RPMI8226 (cell line): ENCODE data around the gene ETV2.
A peak's percentile ranks its signal among the peaks of the same experiment; 100 is the strongest.
"Not testable (repeated sequence)": the region's sequence is repeated elsewhere in the genome, so short reads cannot be mapped to it uniquely, and the experiment has no call there.

Source experiments
- DNase-seq: peaks from one replicate; pipeline ENCODE4 v3.0.0-alpha.2; 2015

The ETV2 gene, protein sequence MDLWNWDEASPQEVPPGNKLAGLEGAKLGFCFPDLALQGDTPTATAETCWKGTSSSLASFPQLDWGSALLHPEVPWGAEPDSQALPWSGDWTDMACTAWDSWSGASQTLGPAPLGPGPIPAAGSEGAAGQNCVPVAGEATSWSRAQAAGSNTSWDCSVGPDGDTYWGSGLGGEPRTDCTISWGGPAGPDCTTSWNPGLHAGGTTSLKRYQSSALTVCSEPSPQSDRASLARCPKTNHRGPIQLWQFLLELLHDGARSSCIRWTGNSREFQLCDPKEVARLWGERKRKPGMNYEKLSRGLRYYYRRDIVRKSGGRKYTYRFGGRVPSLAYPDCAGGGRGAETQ

DNA sequence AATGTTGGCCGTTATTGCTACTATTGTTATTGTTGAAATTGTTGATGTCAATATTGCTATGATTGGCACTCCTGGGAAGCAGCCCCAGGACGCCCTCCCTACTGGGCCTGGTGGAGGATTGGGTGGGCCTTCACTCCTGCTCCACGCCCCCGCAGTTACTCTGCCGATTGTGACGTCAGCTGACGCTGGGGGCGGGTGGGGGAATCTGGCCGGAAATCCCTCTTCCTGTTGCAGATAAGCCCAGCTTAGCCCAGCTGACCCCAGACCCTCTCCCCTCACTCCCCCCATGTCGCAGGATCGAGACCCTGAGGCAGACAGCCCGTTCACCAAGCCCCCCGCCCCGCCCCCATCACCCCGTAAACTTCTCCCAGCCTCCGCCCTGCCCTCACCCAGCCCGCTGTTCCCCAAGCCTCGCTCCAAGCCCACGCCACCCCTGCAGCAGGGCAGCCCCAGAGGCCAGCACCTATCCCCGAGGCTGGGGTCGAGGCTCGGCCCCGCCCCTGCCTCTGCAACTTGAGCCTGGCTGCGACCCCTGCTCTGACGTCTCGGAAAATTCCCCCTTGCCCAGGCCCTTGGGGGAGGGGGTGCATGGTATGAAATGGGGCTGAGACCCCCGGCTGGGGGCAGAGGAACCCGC is at the start of gene ETV2:
Gene ETV2 (plus strand): TSS at position 231 of the 637 bp plus-strand sequence. CDS start 716 bp downstream, outside the sequence.
- no peak for DNase-seq

DNA sequence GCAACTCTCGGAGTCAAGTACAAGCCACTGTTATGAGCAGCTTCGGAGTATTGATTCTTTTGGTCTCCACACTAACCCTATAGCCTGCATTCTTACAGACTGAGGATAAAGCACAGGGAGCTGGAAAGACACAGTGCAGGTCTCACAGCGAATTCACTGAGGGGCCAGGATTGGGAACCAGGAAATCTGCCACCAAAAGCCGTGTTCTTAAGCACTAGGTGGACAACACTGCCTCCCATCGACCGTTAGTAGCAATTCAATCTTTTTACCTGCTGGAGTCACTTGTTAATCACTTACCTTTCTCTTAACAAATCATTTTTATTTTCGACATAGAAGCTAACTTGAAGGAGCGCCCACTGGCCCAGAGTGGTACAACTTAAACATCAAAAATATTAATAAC is 49.3 kb upstream of the ETV2 start:
- DNase-seq, result peak; percentile 28

DNA sequence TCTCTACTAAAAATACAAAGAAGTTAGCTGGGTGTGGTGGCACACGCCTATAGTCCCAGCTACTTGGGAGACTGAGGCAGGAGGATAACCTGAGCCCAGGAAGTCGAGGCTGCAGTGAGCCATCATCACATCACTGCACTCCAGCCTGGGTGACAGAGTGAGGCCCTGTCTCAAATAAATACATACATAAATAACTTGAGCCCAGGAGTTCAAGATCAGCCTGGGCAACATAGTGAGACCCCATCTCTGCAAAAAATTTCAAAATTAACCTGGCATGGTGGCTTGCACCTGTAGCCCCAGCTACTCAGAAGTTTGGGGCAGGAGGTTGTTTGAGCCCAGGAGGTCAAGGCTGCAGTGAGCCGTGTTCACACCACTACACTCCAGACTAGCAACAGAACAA is 46.5 kb upstream of the ETV2 start:
- not testable (repeated sequence) for DNase-seq

DNA sequence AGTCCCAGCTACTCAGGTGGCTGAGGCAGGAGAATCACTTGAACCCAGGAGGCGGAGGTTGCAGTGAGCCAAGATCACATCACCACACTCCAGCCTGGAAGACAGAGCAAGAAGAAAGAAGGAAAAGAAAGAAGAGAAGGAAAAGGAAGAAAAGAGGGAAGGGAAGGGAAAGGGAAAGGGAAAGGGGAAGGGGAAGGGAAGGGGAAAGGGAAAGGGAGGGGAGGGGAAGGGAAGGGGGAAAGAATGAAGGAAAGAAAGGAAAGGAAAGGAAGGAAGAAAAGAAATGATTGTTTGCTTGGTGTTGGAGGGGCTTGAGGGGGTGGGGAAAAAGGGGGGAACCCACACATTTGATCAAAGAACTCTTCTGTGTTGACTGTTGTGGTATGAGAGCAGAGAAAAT is 45.6 kb upstream of the ETV2 start:
- DNase-seq, result no peak

DNA sequence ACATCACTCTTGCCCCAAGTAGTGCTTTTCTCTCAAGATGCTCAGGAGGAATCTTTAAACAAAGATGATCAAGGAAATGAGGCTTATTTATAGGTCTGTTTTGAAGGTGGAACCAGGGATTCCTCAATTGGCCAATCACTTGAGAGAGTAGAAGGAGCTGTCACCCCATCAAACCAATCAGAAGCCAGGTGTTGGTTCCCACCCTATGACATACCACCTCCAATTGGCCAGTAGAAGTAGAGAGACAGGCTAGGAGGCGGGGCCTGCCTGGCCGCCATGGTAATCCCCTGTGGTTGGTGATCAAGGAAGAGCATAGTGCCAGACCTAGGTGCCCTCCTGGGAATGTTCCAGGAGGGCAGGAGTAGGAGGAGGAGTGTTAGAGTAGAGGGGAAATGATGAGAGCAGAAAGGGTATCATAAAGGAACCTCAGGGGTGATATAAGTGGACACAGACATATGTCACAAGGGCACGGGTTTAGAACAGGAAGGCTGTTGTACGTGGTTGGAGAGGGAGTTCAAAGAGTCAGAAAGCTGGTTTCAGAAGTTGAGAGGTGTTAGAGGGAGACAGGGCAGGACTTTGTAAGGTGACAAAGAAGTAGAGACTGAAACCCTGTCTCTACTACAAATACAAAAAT is 45.1 kb upstream of the ETV2 start:
- peak; percentile 15 for DNase-seq

DNA sequence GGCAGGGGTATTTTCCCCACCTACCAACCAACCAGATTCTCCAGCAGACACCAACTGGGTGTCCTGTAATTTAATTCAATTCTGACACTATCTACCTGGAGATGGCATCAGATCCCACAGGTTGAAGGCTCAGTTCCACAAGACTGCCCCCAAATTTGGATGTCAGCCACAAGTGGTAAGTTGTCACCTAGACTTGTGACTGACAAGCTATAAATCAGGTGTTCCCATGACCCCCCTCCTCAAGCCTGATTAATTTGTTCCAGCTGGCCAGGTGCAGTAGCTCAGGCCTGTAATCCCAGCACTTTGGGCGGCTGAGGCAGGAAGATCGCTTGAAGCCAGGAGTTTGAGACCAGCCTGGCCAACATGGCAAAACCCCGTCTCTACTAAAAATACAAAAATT is 39.6 kb upstream of the ETV2 start:
- no peak for DNase-seq

DNA sequence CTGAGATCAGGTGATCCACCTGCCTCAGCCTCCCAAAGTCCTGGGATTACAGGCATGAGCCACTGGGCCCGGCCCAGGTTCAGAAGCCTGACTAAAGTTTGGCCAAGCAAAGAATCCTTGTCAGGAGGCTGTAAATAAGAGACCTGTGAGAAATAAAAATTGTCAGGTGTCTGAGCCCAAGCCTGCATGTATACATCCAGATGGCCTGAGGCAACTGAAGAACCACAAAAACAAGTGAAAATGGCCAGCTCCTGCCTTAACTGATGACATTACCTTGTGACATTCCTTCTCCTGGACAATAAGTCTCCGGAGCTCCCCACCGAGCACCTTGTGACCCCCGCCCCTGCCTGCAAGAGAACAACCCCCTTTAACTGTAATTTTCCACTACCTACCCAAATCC is 37.1 kb upstream of the ETV2 start:
- DNase-seq, result not testable (repeated sequence)

DNA sequence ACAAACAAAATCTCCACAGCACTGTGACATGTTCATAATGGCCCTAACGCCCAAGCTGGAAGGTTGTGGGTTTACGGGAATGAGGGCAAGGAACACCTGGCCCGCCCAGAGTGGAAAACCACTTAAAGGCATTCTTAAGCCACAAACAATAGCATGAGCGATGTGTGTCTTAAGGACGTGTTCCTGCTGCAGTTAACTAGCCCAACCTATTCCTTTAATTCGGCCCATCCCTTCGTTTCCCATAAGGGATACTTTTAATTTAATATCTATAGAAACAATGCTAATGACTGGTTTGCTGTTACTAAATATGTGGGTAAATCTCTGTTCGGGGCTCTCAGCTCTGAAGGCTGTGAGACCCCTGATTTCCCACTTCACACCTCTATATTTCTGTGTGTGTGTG is 34.4 kb upstream of the ETV2 start:
- not testable (repeated sequence) for DNase-seq

DNA sequence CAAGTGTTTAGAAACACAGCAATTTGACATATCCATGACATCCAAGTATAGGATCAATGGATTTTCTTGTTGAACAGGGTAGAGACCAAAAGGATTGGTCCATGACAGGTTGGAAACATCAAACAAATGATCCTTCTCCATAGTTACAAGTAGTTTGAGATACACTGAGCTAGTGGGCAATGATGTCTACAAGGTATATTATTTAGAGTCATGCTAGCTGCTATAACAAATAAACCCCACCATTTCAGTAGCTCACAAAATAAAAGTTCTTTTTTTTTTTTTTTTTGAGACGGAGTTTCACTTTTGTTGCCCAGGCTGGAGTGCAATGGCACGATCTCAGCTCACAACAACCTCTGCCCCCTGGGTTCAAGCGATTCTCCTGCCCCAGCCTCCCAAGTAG is 33.9 kb upstream of the ETV2 start:
- DNase-seq, result no peak

DNA sequence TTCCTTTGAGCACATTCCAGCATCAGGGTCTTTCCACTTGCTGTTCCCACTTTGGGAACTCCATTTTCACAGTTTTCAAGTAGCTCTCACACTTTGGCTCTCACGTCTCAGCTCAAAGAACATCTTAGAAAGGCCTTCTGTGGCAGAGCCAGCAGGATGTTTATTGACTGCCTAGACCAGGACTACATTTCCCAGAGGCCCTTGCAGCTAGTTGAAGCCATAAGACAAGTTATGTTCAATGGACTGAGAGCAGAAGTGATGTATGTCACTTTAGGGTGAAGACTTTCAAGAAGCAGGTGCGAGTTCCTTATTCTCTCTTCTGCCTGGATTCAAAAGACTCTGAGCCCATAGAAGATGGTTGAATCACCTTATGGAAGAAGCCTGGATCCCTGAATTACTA is 33.3 kb upstream of the ETV2 start:
- no peak for DNase-seq

DNA sequence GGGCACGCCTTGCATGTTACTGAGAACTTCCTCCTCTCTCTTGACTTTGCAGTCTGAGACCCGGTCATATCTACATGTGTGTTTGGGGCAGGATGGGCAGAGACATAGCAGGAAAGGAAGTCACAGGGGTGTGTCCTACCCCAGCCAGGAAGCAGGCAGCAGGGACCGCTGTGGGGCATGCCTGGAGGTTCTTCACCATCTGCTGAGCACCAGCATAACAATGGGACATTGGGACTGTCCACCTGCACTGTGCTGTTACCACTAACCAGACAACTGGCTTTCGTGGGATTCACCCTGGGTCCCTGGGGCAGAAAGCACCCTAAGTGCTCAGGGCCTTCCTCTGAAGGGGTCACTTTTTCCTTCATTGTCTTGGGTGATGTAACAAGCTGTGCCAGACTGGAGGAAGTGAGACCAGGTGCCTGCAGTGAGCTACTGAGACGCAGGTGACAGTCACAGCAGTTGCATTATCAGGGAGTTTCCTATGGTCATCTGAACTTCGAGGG is 31.6 kb upstream of the ETV2 start:
- DNase-seq, result peak; percentile 39

DNA sequence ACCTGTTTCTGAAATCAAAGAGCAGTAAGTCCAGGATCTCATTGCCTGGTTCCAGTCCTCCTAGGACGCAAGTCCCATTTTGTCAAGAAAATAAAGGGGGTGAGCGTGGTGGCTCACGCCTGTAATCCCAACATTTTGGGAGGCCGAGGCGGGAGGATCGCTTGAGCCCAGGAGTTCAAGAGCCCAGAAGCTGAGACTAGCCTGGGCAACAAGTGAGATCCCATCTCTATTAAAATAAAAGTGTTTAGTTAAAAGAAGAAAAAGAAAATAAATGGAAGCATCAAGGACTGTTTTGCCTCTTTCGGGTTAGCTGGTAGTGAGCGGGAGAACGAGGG is 29.4 kb upstream of the ETV2 start:
- no peak for DNase-seq

DNA sequence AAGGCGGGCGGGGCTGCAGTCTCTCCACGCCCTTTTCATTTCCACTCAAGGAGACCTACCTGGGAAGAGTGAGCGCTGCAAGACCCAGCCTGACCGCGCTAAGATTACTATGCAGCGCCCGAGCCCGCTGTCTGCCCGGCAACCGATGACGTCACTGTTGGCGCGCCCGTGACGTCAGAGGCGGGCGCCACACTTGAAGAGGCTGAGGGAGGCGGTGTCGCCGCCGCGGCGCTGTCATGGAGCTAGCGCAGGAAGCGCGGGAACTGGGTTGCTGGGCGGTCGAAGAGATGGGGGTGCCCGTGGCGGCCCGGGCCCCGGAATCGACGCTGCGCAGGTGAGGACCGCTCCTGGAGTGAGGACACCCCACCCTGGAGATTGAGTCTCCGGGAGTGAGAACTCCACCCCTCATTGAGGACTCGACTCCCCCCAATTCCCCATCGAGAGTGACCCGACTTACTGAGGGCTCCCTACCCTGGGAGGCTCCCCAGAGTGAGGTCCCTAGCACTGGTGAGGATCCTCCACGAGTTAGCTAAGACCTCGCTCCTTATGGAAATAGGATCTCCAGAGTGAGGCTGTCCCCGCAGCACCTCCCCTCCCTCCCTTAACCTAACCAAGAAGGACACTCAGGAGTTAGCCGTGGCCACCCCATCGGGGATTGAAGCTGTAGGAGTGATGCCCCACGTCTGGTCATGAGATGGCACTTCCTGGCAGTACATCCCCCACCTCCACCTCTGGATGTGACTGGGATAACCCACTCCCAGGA is 28.8 kb upstream of the ETV2 start, which contains the start of gene HAUS5:
Gene HAUS5 (plus strand): TSS at position 177 of the 763 bp plus-strand sequence. CDS start 60 bp downstream, at position 237.
- DNase-seq, result peak; percentile 92

DNA sequence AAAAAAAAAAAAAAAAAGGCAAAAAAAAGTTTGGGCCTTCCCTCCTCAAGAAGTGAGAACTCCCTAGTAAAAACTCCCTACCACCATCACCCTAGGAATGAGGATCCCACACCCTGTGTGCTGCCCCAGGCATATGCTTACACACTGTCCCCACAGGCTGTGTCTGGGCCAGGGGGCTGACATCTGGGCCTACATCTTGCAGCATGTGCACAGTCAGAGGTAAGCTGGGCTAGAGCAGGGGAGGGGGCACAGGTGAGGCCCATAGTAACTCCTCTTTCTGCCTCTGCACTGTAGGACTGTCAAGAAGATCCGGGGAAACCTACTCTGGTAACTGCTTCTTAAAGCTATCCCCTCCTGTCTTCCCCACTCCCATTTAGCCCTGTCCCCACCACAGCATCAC is 28.0 kb upstream of the ETV2 start:
- DNase-seq, result no peak

DNA sequence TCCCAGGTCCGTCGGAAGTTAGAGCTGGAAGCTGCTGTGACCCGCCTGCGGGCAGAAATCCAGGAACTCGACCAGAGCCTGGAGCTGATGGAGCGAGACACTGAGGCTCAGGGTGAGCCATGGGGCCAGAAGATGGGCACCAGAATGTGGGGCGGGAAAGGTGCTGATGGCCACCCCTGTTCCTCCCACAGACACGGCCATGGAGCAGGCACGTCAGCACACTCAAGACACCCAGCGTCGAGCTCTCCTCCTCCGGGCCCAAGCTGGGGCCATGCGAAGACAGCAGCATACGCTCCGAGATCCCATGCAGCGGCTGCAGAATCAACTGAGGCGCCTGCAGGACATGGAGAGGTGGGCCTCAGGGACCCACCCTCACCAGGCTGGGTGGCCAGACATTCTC is 26.5 kb upstream of the ETV2 start:
- DNase-seq, result no peak

DNA sequence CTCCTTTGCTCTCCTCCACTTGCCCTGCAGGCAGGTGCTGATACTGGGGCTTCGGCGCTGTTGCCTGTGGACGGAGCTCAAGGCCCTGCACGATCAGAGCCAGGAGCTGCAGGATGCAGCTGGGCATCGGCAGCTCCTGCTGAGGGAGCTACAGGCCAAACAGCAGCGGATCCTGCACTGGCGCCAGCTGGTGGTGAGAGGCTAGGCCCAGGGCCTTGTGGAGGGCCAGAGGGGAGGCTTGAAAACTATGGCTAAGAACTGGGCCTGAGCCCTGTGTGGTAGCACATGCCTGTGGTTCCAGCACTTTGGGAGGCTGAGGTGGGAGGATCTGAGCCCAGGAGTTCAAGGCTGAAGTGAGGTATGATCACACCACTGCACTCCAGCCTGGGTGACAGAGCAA is 22.7 kb upstream of the ETV2 start:
- DNase-seq, result no peak

DNA sequence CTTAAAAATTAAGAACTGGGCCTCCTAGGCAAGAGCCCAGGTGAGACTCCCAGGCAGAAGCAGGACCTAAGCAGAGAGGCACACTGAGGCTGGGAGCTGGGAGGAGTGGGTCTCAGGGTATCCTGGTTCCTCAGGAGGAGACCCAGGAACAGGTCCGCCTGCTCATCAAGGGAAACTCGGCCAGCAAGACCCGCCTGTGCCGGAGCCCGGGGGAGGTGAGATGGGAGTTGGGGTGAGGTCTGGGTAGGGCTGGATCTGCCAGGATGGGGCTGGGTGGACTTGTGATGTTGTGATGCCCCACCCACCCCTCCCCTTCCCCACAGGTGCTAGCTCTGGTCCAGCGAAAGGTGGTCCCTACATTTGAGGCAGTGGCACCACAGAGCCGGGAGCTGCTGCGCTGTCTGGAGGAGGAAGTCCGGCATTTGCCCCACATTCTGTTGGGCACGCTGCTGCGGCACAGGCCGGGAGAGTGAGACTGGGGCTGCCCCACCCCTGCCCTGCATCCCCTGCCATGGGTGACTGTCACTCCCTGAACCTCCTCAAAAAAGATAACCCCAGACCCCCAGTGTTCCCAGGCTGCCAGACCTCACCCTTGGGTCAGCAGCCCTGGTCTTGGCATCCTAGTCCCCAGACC is 22.1 kb upstream of the ETV2 start:
- DNase-seq, result no peak

DNA sequence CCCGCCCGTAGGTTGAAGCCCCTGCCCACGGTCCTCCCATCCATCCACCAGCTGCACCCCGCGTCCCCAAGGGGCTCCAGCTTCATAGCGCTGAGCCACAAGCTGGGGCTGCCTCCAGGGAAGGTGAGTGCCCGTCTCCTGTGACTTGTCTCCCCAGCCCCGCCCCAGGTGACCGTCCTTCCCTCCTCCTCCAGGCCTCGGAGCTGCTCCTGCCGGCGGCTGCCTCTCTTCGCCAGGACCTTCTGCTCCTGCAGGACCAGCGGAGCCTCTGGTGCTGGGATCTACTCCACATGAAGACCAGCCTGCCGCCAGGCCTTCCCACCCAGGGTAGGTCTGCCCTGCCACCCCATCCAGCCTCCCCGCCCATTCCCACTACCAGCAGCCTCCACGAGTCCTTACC is 21.5 kb upstream of the ETV2 start:
- no peak for DNase-seq

DNA sequence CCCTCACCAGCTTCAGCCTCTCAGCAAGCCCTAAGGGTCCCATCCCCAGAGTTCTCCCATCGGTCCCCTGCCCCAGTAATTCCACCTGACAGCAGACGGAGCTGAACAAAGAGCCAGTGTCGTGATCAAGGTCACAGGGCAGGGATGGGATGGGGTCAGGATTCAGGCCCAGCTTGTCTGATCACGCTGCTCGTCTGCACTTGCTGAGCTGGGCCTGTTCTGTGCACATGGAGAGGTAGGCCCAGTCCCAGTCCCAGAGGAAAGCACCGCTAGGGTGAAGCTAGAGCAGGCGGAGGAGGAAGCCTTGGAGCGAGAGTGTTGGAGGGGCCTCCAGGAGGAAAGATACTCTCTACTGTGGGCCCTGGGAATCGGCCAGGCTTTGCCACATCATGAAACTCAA is 19.8 kb upstream of the ETV2 start:
- no peak for DNase-seq

DNA sequence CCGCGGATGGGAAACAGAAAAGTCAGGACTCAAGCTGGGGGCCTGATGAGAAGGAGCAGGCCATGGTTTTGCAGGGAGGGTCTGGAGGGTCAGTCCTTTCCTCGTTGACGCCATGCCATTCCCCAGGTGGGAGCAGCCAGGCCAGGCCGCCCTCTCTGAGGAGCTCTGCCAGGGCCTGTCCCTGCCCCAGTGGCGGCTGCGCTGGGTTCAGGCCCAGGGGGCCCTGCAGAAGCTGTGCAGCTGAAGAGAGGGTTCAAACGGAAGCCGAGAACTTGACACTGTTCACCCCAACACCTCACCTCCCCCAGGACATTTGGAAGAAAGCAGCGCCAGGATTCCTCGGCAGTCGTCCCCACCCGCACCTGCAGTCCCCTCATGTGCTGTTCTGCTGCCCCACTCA is 18.8 kb upstream of the ETV2 start:
- DNase-seq, result no peak

DNA sequence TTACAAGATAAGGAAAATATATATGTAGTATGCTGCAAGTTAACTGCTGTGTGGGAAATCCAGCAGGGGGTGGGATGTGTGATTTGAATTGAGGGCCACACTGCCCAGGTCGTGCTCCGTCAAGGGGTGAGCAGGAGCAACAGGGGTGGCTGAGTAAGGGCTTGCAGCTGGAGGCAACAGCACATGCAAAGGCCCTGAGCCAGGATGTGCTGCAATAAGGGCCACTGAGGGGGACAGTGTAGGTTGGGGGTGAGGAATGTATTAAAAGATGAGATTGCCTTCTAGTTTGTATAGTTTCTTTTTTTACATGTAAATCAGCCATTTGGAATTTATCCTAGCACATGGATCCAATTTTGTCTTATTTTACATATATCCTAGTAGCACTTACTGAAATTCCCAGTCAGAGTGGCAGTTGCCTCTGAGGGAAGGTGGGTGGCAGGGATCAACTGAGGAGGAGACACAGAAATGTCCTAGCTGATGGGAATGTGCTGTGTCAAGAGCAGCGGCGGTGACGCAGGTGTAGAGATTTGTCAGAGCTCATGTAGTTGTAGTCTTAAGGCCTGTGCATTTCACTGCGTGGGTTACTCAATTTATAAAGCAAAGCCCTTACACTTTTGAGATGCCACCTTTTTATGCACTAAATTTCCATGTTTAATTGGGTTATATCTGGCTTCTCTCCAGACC is 18.1 kb upstream of the ETV2 start:
- no peak for DNase-seq

DNA sequence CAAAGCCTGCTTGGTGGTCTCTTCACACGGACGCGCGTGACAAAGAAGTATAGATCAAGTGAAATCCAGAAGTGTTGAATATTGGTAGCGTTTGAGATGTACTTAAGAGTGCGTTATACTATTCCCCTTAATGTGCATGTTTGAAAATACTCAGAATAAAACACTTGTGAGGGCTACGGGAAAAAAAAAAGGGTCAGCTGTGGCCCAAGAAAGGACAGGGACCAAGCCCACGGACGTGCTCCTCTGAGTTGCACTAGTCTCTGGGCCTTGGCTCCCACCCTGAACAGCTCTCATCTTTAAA is 13.3 kb upstream of the ETV2 start:
- no peak for DNase-seq
